Measurements from ENCODE around the gene CPT1B. TPM values are rescaled to one million over a fixed set of nuclear protein-coding genes. Genes with fewer than 3 reads are reported as not detected.

Gene CPT1B
- total RNA-seq, 4 donors from 2014 or later: 34.2 to 111 (median 37.6) TPM

DNA sequence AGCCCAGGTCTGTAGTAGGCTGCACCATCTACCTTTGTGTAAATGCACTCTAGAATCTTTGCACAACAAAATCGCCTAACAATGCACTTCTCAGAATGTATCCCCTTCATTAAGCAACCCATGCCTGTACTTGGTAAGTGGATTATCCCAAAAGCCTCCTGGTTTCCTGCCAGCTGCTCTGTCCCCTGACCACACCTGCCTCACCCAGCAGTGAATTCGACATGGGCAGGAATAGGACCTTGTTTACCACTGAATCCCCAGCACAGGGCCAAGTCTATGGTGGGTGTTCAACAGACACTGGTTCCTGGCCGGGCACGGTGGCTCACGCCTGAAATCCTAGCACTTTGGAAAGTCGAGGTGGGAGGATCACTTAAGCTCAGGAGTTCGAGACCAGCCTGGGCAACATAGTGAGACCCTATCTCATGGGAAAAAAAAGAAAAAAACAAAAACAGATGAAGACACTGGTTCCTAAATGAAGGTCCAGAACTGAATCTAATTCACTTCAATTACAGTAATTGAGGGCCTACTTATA, 10.4 kb downstream of the CPT1B start:
- no peak overlapping the region for H3K4me3 ChIP-seq
- peak; percentile 6 for DNase-seq
- 87 to 100% methylated on average over 5 to 7 of the region's 7 CpGs for WGBS, 2 donors (ENCODE audit: low coverage in 1 of 2)
- in situ Hi-C loops (cut with MboI; ENCODE audit: low pct_ligation_motif_present in 1 of 4, low pct_unique_long_range_greater_than_20kb in 1 of 4, low sequenced_read_pairs in 3 of 4): no loop called here
- H3K27me3 ChIP-seq: no peaks in the 10 kb centered on the region
- H3K4me1 ChIP-seq: peaks cover 4 to 36% (median 12%) of the 10 kb centered on the region in 4 donors
- no peak overlapping the region for H3K27ac ChIP-seq
- H3K36me3 ChIP-seq: no peaks in the 10 kb centered on the region
- TF ChIP-seq POLR2A (IDR thresholded peaks at IDR 0.05) (no peak), EP300 (IDR thresholded peaks at IDR 0.05; ENCODE audit: low read depth) (no peak), POLR2AphosphoS5 (IDR thresholded peaks at IDR 0.05) (no peak)
- TF ChIP-seq, protein P1, sequence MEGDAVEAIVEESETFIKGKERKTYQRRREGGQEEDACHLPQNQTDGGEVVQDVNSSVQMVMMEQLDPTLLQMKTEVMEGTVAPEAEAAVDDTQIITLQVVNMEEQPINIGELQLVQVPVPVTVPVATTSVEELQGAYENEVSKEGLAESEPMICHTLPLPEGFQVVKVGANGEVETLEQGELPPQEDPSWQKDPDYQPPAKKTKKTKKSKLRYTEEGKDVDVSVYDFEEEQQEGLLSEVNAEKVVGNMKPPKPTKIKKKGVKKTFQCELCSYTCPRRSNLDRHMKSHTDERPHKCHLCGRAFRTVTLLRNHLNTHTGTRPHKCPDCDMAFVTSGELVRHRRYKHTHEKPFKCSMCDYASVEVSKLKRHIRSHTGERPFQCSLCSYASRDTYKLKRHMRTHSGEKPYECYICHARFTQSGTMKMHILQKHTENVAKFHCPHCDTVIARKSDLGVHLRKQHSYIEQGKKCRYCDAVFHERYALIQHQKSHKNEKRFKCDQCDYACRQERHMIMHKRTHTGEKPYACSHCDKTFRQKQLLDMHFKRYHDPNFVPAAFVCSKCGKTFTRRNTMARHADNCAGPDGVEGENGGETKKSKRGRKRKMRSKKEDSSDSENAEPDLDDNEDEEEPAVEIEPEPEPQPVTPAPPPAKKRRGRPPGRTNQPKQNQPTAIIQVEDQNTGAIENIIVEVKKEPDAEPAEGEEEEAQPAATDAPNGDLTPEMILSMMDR (IDR thresholded peaks at IDR 0.05): no peak
- intact Hi-C loops (cut with DNase I; ENCODE audit: low total_unique reads): no loop called here
- no peaks in the 10 kb centered on the region for H3K9me3 ChIP-seq

DNA sequence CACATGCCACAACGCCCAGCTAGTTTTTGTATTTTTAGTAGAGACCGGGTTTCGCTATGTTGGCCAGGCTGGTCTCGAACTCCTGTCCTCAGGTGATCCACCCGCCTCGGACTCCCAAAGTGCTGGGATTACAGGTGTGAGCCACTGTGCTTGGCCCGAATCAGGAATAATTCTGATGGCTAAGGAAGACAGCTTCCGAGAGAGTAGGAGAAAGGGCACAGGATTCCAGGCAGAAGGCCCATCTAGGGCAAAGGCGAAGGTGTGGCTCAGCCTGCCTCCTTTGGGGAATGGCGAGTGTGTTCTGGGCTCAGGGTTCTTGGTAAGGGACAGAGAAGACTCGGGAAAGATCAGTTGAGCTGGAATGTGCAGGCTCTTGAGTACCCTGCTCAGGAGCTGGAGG, 13.9 kb downstream of the CPT1B start:
- in situ Hi-C loops (cut with MboI; ENCODE audit: low pct_ligation_motif_present in 1 of 4, low pct_unique_long_range_greater_than_20kb in 1 of 4, low sequenced_read_pairs in 3 of 4): no loop called here
- Histone ChIP-seq H3K9me3 (no peaks in the 10 kb centered on the region), H3K36me3 (no peaks in the 10 kb centered on the region), H3K4me3 (peak overlapping the region in 1 of 4 donors; percentile 64), H3K27me3 (peaks cover 4% of the 10 kb centered on the region), H3K4me1 (peaks cover 4 to 33% (median 14%) of the 10 kb centered on the region in 4 donors), H3K27ac (peak overlapping the region; percentile 83 to 91 (median 86))
- WGBS, 2 donors (ENCODE audit: low coverage in 1 of 2): 62% methylated on average over 11 of the region's 11 CpGs; no CpG with 5 or more reads in 1 of the 2 donors
- TF ChIP-seq POLR2A (IDR thresholded peaks at IDR 0.05) (peak; percentile 70), EP300 (IDR thresholded peaks at IDR 0.05; ENCODE audit: low read depth) (no peak), POLR2AphosphoS5 (IDR thresholded peaks at IDR 0.05) (peak in 2 of 3 donors; percentile 69 to 70)
- TF ChIP-seq, protein P1 (IDR thresholded peaks at IDR 0.05): no peak
- peak; percentile 63 for DNase-seq
- intact Hi-C loops (cut with DNase I; ENCODE audit: low total_unique reads): no loop called here

DNA sequence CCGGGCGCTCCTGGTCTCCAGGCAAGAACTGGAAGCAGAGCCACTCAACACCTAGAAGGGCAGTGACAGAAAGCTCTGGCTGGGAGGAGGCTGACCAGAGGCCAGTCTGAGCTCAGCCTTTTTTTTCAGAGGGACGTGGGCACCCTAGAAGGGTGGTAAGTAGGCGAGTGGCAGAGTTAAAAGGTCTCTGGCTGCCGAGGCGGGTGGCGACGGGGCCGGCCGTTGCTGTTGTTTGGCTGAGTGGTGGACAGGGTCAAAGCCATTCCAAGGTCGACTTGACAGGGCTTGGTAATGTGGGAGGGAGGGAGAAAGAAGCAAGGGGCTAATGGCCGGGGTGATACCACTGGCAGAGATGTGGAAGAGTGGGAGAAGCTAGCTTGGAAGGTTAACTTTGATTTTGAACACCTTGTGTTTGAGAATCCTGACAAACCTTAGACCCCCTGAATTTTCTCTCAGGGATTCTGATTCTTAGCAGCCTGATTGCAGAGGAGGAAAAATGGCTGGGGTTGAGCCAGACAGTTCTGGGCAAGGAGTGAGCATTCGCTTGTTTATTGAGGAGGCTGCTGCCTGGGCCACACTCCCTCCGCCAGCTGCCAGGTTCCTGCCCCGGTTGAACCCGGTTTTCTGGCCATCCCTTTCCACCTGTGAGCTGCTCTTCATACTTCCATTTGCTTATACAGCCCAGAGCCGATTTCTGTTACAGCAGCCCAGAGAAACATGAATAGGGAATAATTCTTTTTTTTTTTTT, 14.6 kb downstream of the CPT1B start:
- intact Hi-C loops (cut with DNase I; ENCODE audit: low total_unique reads): no loop called here
- peak overlapping the region; percentile 49 to 68 (median 57) for H3K4me3 ChIP-seq
- peak overlapping the region; percentile 83 to 91 (median 86) for H3K27ac ChIP-seq
- DNase-seq: no peak
- H3K36me3 ChIP-seq: no peaks in the 10 kb centered on the region
- peaks cover 4% of the 10 kb centered on the region for H3K27me3 ChIP-seq
- no peaks in the 10 kb centered on the region for H3K9me3 ChIP-seq
- TF ChIP-seq EP300 (IDR thresholded peaks at IDR 0.05; ENCODE audit: low read depth): no peak
- TF ChIP-seq, protein P1 (IDR thresholded peaks at IDR 0.05): no peak
- WGBS, 2 donors (ENCODE audit: low coverage in 1 of 2): 17 to 23% methylated on average over 4 to 17 of the region's 17 CpGs
- in situ Hi-C loops (cut with MboI; ENCODE audit: low pct_ligation_motif_present in 1 of 4, low pct_unique_long_range_greater_than_20kb in 1 of 4, low sequenced_read_pairs in 3 of 4): no loop called here
- H3K4me1 ChIP-seq: peaks cover 0 to 26% (median 12%) of the 10 kb centered on the region in 4 donors

DNA sequence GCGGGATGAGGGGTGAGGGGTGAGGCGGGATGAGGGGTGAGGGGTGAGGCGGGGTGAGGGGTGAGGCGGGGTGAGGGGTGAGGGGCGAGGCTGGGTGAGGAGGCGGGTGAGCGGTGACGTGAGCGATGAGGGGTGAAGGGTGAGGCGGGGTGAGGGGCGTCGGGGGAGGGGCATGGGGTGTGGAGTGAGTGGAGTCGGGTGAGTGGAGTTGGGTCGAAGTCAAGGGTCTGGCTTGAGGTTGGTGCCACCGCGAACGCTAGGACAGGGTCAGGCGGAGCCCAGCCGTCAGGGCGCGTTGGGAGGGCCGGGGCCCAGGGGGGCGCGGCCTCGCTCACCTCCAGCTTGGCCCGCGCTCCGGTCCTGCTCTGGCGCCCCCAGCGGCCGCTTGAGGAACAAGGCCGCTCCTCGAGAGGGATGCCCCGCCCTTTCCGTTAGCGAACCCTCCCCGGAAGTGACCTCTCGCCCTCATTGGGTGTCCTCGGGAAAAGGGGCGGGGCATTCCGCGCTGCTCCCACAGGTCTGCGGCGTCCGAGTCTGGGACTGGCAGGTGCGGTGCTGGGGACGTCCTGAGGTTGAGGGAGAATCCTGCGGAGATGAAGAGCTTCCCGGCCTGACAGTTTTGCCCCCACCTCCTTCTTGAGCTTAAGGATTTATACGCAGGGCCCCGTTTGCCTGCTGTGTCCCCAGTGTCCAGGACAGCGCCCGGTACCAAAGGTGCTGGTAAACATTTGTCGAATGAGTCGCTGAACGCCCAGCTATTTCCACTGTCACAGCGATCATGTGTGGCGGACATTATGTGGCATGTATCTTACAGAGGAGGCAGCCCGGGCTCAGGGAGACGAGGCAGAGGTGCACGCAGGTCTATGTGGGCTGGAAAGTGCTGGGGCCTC, 15.5 kb downstream of the CPT1B start, which contains the start of gene SYCE3:
TSS of gene SYCE3 (minus strand) at position 397 of the 890 bp plus-strand sequence. CDS start 6,514 bp downstream, outside the sequence.
- TF ChIP-seq EP300 (IDR thresholded peaks at IDR 0.05; ENCODE audit: low read depth) (no peak), POLR2AphosphoS5 (IDR thresholded peaks at IDR 0.05) (peak; percentile 95 to 99 (median 98)), POLR2A (IDR thresholded peaks at IDR 0.05) (peak; percentile 98)
- TF ChIP-seq, protein P1 (IDR thresholded peaks at IDR 0.05): peak; percentile 92 to 99 (median 97)
- H3K36me3 ChIP-seq: no peaks in the 10 kb centered on the region
- DNase-seq: peak; percentile 99
- peaks cover 0 to 22% (median 12%) of the 10 kb centered on the region in 4 donors for H3K4me1 ChIP-seq
- peaks cover 4% of the 10 kb centered on the region for H3K27me3 ChIP-seq
- 5% methylated on average over 55 of the region's 61 CpGs; no CpG with 5 or more reads in 1 of the 2 donors for WGBS, 2 donors (ENCODE audit: low coverage in 1 of 2)
- in situ Hi-C loops (cut with MboI; ENCODE audit: low pct_ligation_motif_present in 1 of 4, low pct_unique_long_range_greater_than_20kb in 1 of 4, low sequenced_read_pairs in 3 of 4) (no loop called here), intact Hi-C loops (cut with DNase I; ENCODE audit: low total_unique reads) (no loop called here)
- no peaks in the 10 kb centered on the region for H3K9me3 ChIP-seq
- H3K27ac ChIP-seq: peak within 1 kb of the TSS; percentile 83 to 91 (median 86)
- H3K4me3 ChIP-seq: peak within 1 kb of the TSS; percentile 49 to 68 (median 57)
